ENCODE measurements around the gene RHOH. TPM values are rescaled to one million over a fixed set of nuclear protein-coding genes. Genes with fewer than 3 reads are reported as not detected.

The RHOH gene
- total RNA-seq, 1 experiment from 2014 or later, result not detected

GRCh38 chr4:40187386-40187906, 9.4 kb upstream of the RHOH start:
- DNase-seq (ENCODE audit: low spot score), result no peak

GRCh38 chr4:40190019-40190418, 6.8 kb upstream of the RHOH start:
- no peak for DNase-seq (ENCODE audit: low spot score)

- DNase-seq (ENCODE audit: low spot score), result no peak
These were observed 6.4 kb upstream of the RHOH start for GRCh38 chr4:40190465-40190864.

GRCh38 chr4:40190880-40191815, 5.7 kb upstream of the RHOH start:
- DNase-seq (ENCODE audit: low spot score), result peak; percentile 71

GRCh38 chr4:40192114-40193015, 4.5 kb upstream of the RHOH start:
- DNase-seq (ENCODE audit: low spot score), result no peak

- DNase-seq (ENCODE audit: low spot score), result no peak
These were observed 3.7 kb upstream of the RHOH start for GRCh38 chr4:40193016-40193571.

- no peak for DNase-seq (ENCODE audit: low spot score)
These were observed 3.3 kb upstream of the RHOH start for GRCh38 chr4:40193578-40193977.

GRCh38 chr4:40194602-40195161, 2.1 kb upstream of the RHOH start:
- DNase-seq (ENCODE audit: low spot score), result peak; percentile 25

GRCh38 chr4:40195182-40196177, 1.4 kb upstream of the RHOH start:
- DNase-seq (ENCODE audit: low spot score), result no peak

GRCh38 chr4:40196272-40196671, 559 bp upstream of the RHOH start:
- no peak for DNase-seq (ENCODE audit: low spot score)

GRCh38 chr4:40197879-40198689, 1.3 kb downstream of the RHOH start:
- no peak for DNase-seq (ENCODE audit: low spot score)

- no peak for DNase-seq (ENCODE audit: low spot score)
These were observed 2.4 kb downstream of the RHOH start for GRCh38 chr4:40199179-40199670.

- no peak for DNase-seq (ENCODE audit: low spot score)
These were observed 3.4 kb downstream of the RHOH start for GRCh38 chr4:40199999-40200874.

GRCh38 chr4:40200875-40201801, 4.3 kb downstream of the RHOH start:
- no peak for DNase-seq (ENCODE audit: low spot score)

GRCh38 chr4:40201898-40202297, 5.1 kb downstream of the RHOH start:
- DNase-seq (ENCODE audit: low spot score), result no peak

GRCh38 chr4:40202474-40202873, 5.6 kb downstream of the RHOH start:
- no peak for DNase-seq (ENCODE audit: low spot score)
